Measurements from ENCODE around the gene NUDT6. TPM values are rescaled to one million over a fixed set of nuclear protein-coding genes. Genes with fewer than 3 reads are reported as not detected.

Gene NUDT6
- 10.9 and 12.2 TPM in 2 replicates for total RNA-seq (2014; rRNA removed; shearing (Covaris generic))

GRCh38 chr4:122921971-122922876, at the start of gene NUDT6:
NUDT6 (minus strand) TSS chr4:122922597; CDS start chr4:122922572, 25 bp downstream.

Other genes starting within 250 kb of the NUDT6 start
- 1.4 and 1.5 TPM in 2 replicates for gene BBS12, start 189.9 kb downstream of the NUDT6 start, total RNA-seq (2014; rRNA removed; shearing (Covaris generic))
- gene FGF2, start 95.8 kb downstream of the NUDT6 start, total RNA-seq (2014; rRNA removed; shearing (Covaris generic)), result 13.9 and 14.6 TPM in 2 replicates

Data from A375 (cell line).